Spleen (tissue), 11 donors: Measurements from ENCODE around the gene CCL27. TPM values are rescaled to one million over a fixed set of nuclear protein-coding genes. Genes with fewer than 3 reads are reported as not detected.

Experiments used
- DNase-seq: peaks from one replicate; pipeline ENCODE4 v3.0.0-alpha.2; 2020
- H3K27ac ChIP-seq, 8 donors: fragments of 200-600 bp; sonication (generic) in 7 of 8; 1 replicate in 4 of 8; 2 replicates in 4 of 8; pipeline versions ENCODE4 v1.5.0 to v1.8.0; 2016 to 2021; ENCODE audit warnings: inconsistent platforms in 4 of 8, mild to moderate bottlenecking in 4 of 8, moderate library complexity in 1 of 8
- H3K27me3 ChIP-seq, 7 donors: fragments of 200-600 bp; sonication (generic) in 6 of 7; replicated peaks in 1 of 7; 1 replicate in 4 of 7; 2 replicates in 3 of 7; pipeline versions ENCODE4 v1.5.0 to v1.8.0; 2016 to 2021; ENCODE audit warnings: inconsistent platforms in 3 of 7, mild to moderate bottlenecking in 1 of 7
- H3K36me3 ChIP-seq, 6 donors: fragments of 200-600 bp; sonication (generic) in 5 of 6; 1 replicate in 4 of 6; 2 replicates in 2 of 6; pipeline versions ENCODE4 v1.5.0 to v1.8.0; 2016 to 2021; ENCODE audit warnings: inconsistent platforms in 2 of 6
- H3K4me1 ChIP-seq, 6 donors: fragments of 200-600 bp; sonication (generic) in 5 of 6; 1 replicate in 3 of 6; 2 replicates in 3 of 6; pipeline versions ENCODE4 v1.5.0 to v1.8.0; 2016 to 2021; ENCODE audit warnings: inconsistent platforms in 3 of 6
- H3K4me3 ChIP-seq, 8 donors: fragments of 200-600 bp; sonication (generic) in 7 of 8; 1 replicate in 4 of 8; 2 replicates in 4 of 8; pipeline versions ENCODE4 v1.5.0 to v1.8.0; 2016 to 2021; ENCODE audit warnings: inconsistent platforms in 4 of 8, mild to moderate bottlenecking in 4 of 8, moderate library complexity in 2 of 8
- H3K9me3 ChIP-seq, 8 donors: fragments of 200-600 bp; sonication (generic) in 7 of 8; 1 replicate in 4 of 8; 2 replicates in 4 of 8; pipeline versions ENCODE4 v1.5.0 to v1.8.0; 2016 to 2021; ENCODE audit warnings: inconsistent platforms in 4 of 8
- CTCF ChIP-seq, 11 experiments: fragments of 200-600 bp in 7 of 11; fragments of 450-650 bp in 4 of 11; sonication (generic) in 4 of 11; IDR thresholded peaks in 8 of 11; conservative IDR thresholded peaks in 3 of 11; 1 replicate in 7 of 11; 2 replicates in 4 of 11; pipeline versions ENCODE4 v1.4.0 to v1.8.0; 2016 to 2021; ENCODE audit warnings: antibody characterized with exemption in 11 of 11, inconsistent platforms in 4 of 11, mild to moderate bottlenecking in 1 of 11
- POLR2A ChIP-seq, 3 donors: fragments of 450-650 bp; IDR thresholded peaks; one replicate each; pipeline ENCODE4 v1.5.1; 2017; ENCODE audit warnings: antibody characterized with exemption in 3 of 3, mild to moderate bottlenecking in 1 of 3
- POLR2AphosphoS5 ChIP-seq, 3 donors: sonication (generic); formaldehyde crosslinking; IDR thresholded peaks; one replicate each; pipeline ENCODE4 v1.5.1; 2017; ENCODE audit warnings: antibody characterized with exemption in 3 of 3
- WGBS, 5 donors: extraction: QIAGEN DNeasy Blood & Tissue Kit in 3 of 5; methylation state at CpG; one replicate each; pipeline versions ENCODE4 v1.1.5 to v1.1.7; 2013 to 2018; 5-methylcytosine and 5-hydroxymethylcytosine counted together
- intact Hi-C: fragments of 100-400 bp; cut with DNase I; formaldehyde crosslinking; loops from one replicate; pipeline ENCODE4 v1.15.0; 2023; ENCODE audit warnings: low total_unique reads
- polyA plus RNA-seq, 3 donors: library from polyadenylated mRNA; stranded (reverse); fragments of 200-250 nt; gene quantifications; one replicate each; pipeline ENCODE4 v1.2.1, GENCODE V29; 2013
- small RNA-seq, 4 donors: library from RNA; depleted of rRNA; stranded (forward); fragments of <200 nt; gene quantifications; one replicate each; pipeline ENCODE3, GENCODE V24; 2016
- total RNA-seq, 7 donors: library from RNA; depleted of rRNA in 3 of 7; stranded (reverse); fragments of >200 nt in 3 of 7; fragmentation: NEBNext Ultra II Directional in 4 of 7; extraction: Animal tissue kit (Norgen Biotek cat#: 25700) in 4 of 7; gene quantifications; one replicate each; pipeline versions ENCODE4 v1.1.0 to v1.2.1, GENCODE V29; 2016 to 2021
- donor health status: healthy with polysubstance abuse.
- donor health status: DM: no; HTN: no; CAD: no; lungs with moderate emphysema.
- donor health status: DM: no; HTN: no; CAD: no.
- donor health status: Bipolar disorder and iron deficiency.
- donor health status: healthy.
- donor health status: DM: no; HTN: no; CAD: no.
- donor health status: DM: yes; HTN: yes; CAD: no.

Gene CCL27
- total and polyA plus RNA-seq, 10 donors, result 0.08 to 0.70 (median 0.32) TPM; not detected in 7

- H3K27me3 ChIP-seq, result no peaks in the 10 kb centered on the region
- DNase-seq, result no peak
- no peak overlapping the region for H3K4me3 ChIP-seq
- intact Hi-C loops, result no loop called here
- H3K36me3 ChIP-seq, result peaks cover 7 to 56% (median 43%) of the 10 kb centered on the region in 6 donors
- H3K27ac ChIP-seq, result no peak overlapping the region
- TF ChIP-seq CTCF (IDR thresholded peaks at IDR 0.05 in 8 of 11, conservative IDR thresholded peaks at IDR 0.05 in 3 of 11), result no peak
- TF ChIP-seq POLR2A (IDR thresholded peaks at IDR 0.05), result no peak
- TF ChIP-seq POLR2AphosphoS5 (IDR thresholded peaks at IDR 0.05), result no peak
- H3K9me3 ChIP-seq, result no peaks in the 10 kb centered on the region
- 92 to 98% (median 97%) methylated on average over 2 of the region's 2 CpGs for WGBS, 5 donors
- H3K4me1 ChIP-seq, result peaks cover 3 to 45% (median 36%) of the 10 kb centered on the region in 6 donors
These were observed 47.3 kb downstream of the CCL27 start for GRCh38 chr9:34615132-34615531.

GRCh38 chr9:34612788-34613390 is 49.6 kb downstream of the CCL27 start:
- Histone ChIP-seq H3K27ac (peak overlapping the region in 7 of 8 donors; percentile 82 to 90 (median 89)), H3K27me3 (no peaks in the 10 kb centered on the region), H3K4me1 (peaks cover 3 to 34% (median 26%) of the 10 kb centered on the region in 6 donors), H3K9me3 (no peaks in the 10 kb centered on the region), H3K36me3 (peaks cover 3 to 46% (median 38%) of the 10 kb centered on the region in 6 donors), H3K4me3 (peak overlapping the region; percentile 49 to 81 (median 56))
- WGBS, 5 donors, result 1 to 2% (median 2%) methylated on average over 15 of the region's 15 CpGs
- peak; percentile 88 for DNase-seq
- TF ChIP-seq CTCF (IDR thresholded peaks at IDR 0.05 in 8 of 11, conservative IDR thresholded peaks at IDR 0.05 in 3 of 11), result peak; percentile 66 to 93 (median 86)
- TF ChIP-seq POLR2A (IDR thresholded peaks at IDR 0.05), result no peak
- TF ChIP-seq POLR2AphosphoS5 (IDR thresholded peaks at IDR 0.05), result no peak
- intact Hi-C loops, result loop anchor here (5.0 kb wide), 1 partner anchor 156 kb away; the partner anchor contains the start of genes DNAI1 and FAM219A

Small RNAs within 50 kb of the gene (small RNA-seq; reads per million reads assigned to genes)
- gene CCL27, result 0 reads per million in 4 donors

Other genes with a start within 250 kb of the CCL27 start
- gene FAM219A, start 204.1 kb downstream of the CCL27 start, total RNA-seq, result 10 to 100 TPM; 10.4 to 26.9 (median 16.5) TPM
- 1 to 10 TPM; 3.2 to 9.3 (median 3.5) TPM for gene FAM219A, start 204.1 kb downstream of the CCL27 start, polyA plus RNA-seq
- gene DNAI1, start 203.9 kb downstream of the CCL27 start, total RNA-seq, result not detected
- not detected for gene DNAI1, start 203.9 kb downstream of the CCL27 start, polyA plus RNA-seq
- under 1 TPM in 3 of 7 donors, not detected in 4; 0.35 to 0.91 (median 0.46) TPM for gene ENHO, start 139.7 kb downstream of the CCL27 start, total RNA-seq
- gene ENHO, start 139.7 kb downstream of the CCL27 start, polyA plus RNA-seq, result under 1 TPM; 0.74 to 0.94 (median 0.89) TPM
- gene CNTFR, start 72.9 kb downstream of the CCL27 start, total RNA-seq, result 10 to 100 TPM in 5 of 7 donors, 1 to 10 TPM in 2; 6.6 to 46.8 (median 26.3) TPM
- 1 to 10 TPM; 2.8 to 7.7 (median 3.1) TPM for gene CNTFR, start 72.9 kb downstream of the CCL27 start, polyA plus RNA-seq
- gene RPP25L, start 50.6 kb downstream of the CCL27 start, total RNA-seq, result 10 to 100 TPM; 16.8 to 36.1 (median 21.5) TPM
- gene RPP25L, start 50.6 kb downstream of the CCL27 start, polyA plus RNA-seq, result 10 to 100 TPM; 32.5 to 54.1 (median 46.7) TPM
- 10 to 100 TPM; 43.8 to 64.1 (median 52.1) TPM for gene DCTN3, start 42.2 kb downstream of the CCL27 start, total RNA-seq
- 10 to 100 TPM; 59.3 to 79.8 (median 75.9) TPM for gene DCTN3, start 42.2 kb downstream of the CCL27 start, polyA plus RNA-seq
- gene ARID3C, start 33.6 kb downstream of the CCL27 start, total RNA-seq, result not detected
- not detected for gene ARID3C, start 33.6 kb downstream of the CCL27 start, polyA plus RNA-seq
- 10 to 100 TPM; 24.1 to 39.7 (median 28.4) TPM for gene SIGMAR1, start 24.9 kb downstream of the CCL27 start, total RNA-seq
- gene SIGMAR1, start 24.9 kb downstream of the CCL27 start, polyA plus RNA-seq, result 10 to 100 TPM; 19.4 to 31.1 (median 24.4) TPM
- gene GALT, start 16.0 kb downstream of the CCL27 start, total RNA-seq, result 100 to 1,000 TPM in 1 of 7 donors, 10 to 100 TPM in 6; 56.6 to 101 (median 78.9) TPM
- 10 to 100 TPM; 32.1 to 74.4 (median 55.1) TPM for gene GALT, start 16.0 kb downstream of the CCL27 start, polyA plus RNA-seq
- 10 to 100 TPM; 23.3 to 43.9 (median 30.7) TPM for gene IL11RA, start 10.5 kb downstream of the CCL27 start, total RNA-seq
- 10 to 100 TPM; 16.3 to 37.7 (median 25.1) TPM for gene IL11RA, start 10.5 kb downstream of the CCL27 start, polyA plus RNA-seq
- gene CCL19, start 28.6 kb upstream of the CCL27 start, total RNA-seq, result 10 to 100 TPM in 2 of 7 donors, 1 to 10 TPM in 3, not detected in 2; 4.0 to 57.3 (median 7.4) TPM
- gene CCL19, start 28.6 kb upstream of the CCL27 start, polyA plus RNA-seq, result 10 to 100 TPM; 22.1 to 73.1 (median 38.1) TPM
- gene CCL21, start 47.5 kb upstream of the CCL27 start, total RNA-seq, result 100 to 1,000 TPM in 3 of 7 donors, 10 to 100 TPM in 4; 45.1 to 279 (median 81.8) TPM
- 100 to 1,000 TPM; 221 to 367 (median 312) TPM for gene CCL21, start 47.5 kb upstream of the CCL27 start, polyA plus RNA-seq